Endothelial cell of umbilical vein (primary cell): ENCODE measurements around the gene SEC61A1. TPM values are rescaled to one million over a fixed set of nuclear protein-coding genes. Genes with fewer than 3 reads are reported as not detected.

Source experiments
- BruUV-seq: library from RNA; stranded (reverse); fragments of 400-500 nt; replicated peaks from 2 replicates; lab custom pipeline; 2021; lab: Mats Ljungman, UMichigan
- CTCF ChIA-PET: fragments of 300-600, 350-600 bp; sonication (Branson Sonifier 250); formaldehyde crosslinking; loops from one replicate; lab custom pipeline; 2021; ENCODE audit warnings: antibody characterized with exemption, inconsistent platforms; lab: Charles Lee
- POLR2A ChIA-PET: fragments of 300-600, 350-600 bp; sonication (Branson Sonifier 250); formaldehyde crosslinking; loops from one replicate; lab custom pipeline; 2021; ENCODE audit warnings: antibody characterized with exemption, inconsistent platforms; lab: Charles Lee
- DNase-seq: peaks from one replicate; pipeline ENCODE4 v3.0.0-alpha.2; 2011; ENCODE audit warnings: low read depth, low spot score
- FAIRE-seq: peaks from 2 replicates; lab custom pipeline; 2011; peaks lifted over from hg19 to GRCh38; lab: Jason Lieb, UNC
- H2AFZ ChIP-seq: 2 replicates; pipeline ENCODE4 v1.6.0; 2012; ENCODE audit warnings: low read depth, low read length, control low read depth, inconsistent platforms
- H3K27ac ChIP-seq: 2 replicates; pipeline ENCODE4 v1.5.1; 2011; ENCODE audit warnings: low read depth, mild to moderate bottlenecking, control low read depth, low read length, moderate library complexity; ENCODE audit not compliant: insufficient read depth
- H3K27me3 ChIP-seq, 2 experiments: 2 replicates each; pipeline versions ENCODE4 v1.6.0 to v1.6.1; 2011; ENCODE audit warnings: low read length in 2 of 2, mixed read lengths in 1 of 2; ENCODE audit not compliant: control insufficient read depth in 2 of 2, insufficient read depth in 2 of 2
- H3K36me3 ChIP-seq, 2 experiments: 2 replicates in 1 of 2; 3 replicates in 1 of 2; pipeline ENCODE4 v1.5.1; 2011; ENCODE audit warnings: low read length in 2 of 2, mild to moderate bottlenecking in 1 of 2, moderate library complexity in 1 of 2; ENCODE audit not compliant: control insufficient read depth in 2 of 2, insufficient read depth in 2 of 2; ENCODE audit errors: extremely low read depth in 1 of 2
- H3K4me1 ChIP-seq: 3 replicates; pipeline ENCODE4 v1.5.1; 2011; ENCODE audit warnings: mild to moderate bottlenecking, low read length; ENCODE audit not compliant: control insufficient read depth, insufficient read depth; ENCODE audit errors: extremely low read depth
- H3K4me2 ChIP-seq: 2 replicates; pipeline ENCODE4 v1.6.1; 2011; ENCODE audit warnings: low read length, control low read depth, mixed read lengths; ENCODE audit not compliant: insufficient read depth
- H3K4me3 ChIP-seq, 3 experiments: fragments of 200-600 bp in 1 of 3; sonication (generic), shearing (Covaris generic) in 1 of 3; replicated peaks in 1 of 3; 2 replicates each; pipeline ENCODE4 v1.5.1; 2011 to 2016; ENCODE audit warnings: control low read depth in 3 of 3, low read length in 3 of 3, mild to moderate bottlenecking in 2 of 3, inconsistent platforms in 1 of 3, low read depth in 1 of 3, moderate library complexity in 1 of 3; ENCODE audit not compliant: insufficient read depth in 1 of 3
- H3K79me2 ChIP-seq: 2 replicates; pipeline ENCODE4 v1.6.0; 2012; ENCODE audit warnings: low read length, inconsistent platforms; ENCODE audit not compliant: control insufficient read depth, insufficient read depth
- H3K9ac ChIP-seq: replicated peaks from 2 replicates; pipeline ENCODE3; 2011; ENCODE audit warnings: low read length, control low read depth; ENCODE audit not compliant: insufficient read depth; ENCODE audit errors: extremely low read depth
- H3K9me1 ChIP-seq: replicated peaks from 3 replicates; pipeline ENCODE4 v1.6.0; 2011; ENCODE audit warnings: mild to moderate bottlenecking, low read length; ENCODE audit not compliant: control insufficient read depth, insufficient read depth; ENCODE audit errors: extremely low read depth
- H3K9me3 ChIP-seq: replicated peaks from 2 replicates; pipeline ENCODE4 v1.5.1; 2012; ENCODE audit warnings: low read length, inconsistent platforms; ENCODE audit not compliant: control insufficient read depth, insufficient read depth
- H4K20me1 ChIP-seq: replicated peaks from 2 replicates; pipeline ENCODE3; 2011; ENCODE audit warnings: mild to moderate bottlenecking, low read length; ENCODE audit not compliant: control insufficient read depth, insufficient read depth; ENCODE audit errors: extremely low read depth
- CTCF ChIP-seq, 2 donors: IDR thresholded peaks; 1 replicate in 1 of 2; 2 replicates in 1 of 2; pipeline ENCODE4 v1.5.1; 2011; ENCODE audit warnings: low read length in 2 of 2, mild to moderate bottlenecking in 2 of 2, moderate library complexity in 2 of 2, control low read depth in 1 of 2, inconsistent platforms in 1 of 2, low read depth in 1 of 2; ENCODE audit not compliant: insufficient read depth in 1 of 2; ENCODE audit errors: extremely low read depth in 1 of 2
- EZH2 ChIP-seq: IDR thresholded peaks from 2 replicates; pipeline ENCODE4 v1.6.1; 2012; ENCODE audit warnings: borderline replicate concordance, low read depth, mild to moderate bottlenecking, moderate library complexity, low read length, inconsistent platforms; ENCODE audit not compliant: severe bottlenecking
- FOS ChIP-seq: IDR thresholded peaks from 2 replicates; pipeline ENCODE4 v1.6.1; 2011; ENCODE audit warnings: mild to moderate bottlenecking, low read length, moderate library complexity, borderline replicate concordance; ENCODE audit not compliant: insufficient read depth
- GATA2 ChIP-seq: IDR thresholded peaks from 2 replicates; pipeline ENCODE4 v1.7.0; 2011; ENCODE audit warnings: low read depth, mild to moderate bottlenecking, moderate library complexity, mixed read lengths, low read length; ENCODE audit not compliant: insufficient read length, insufficient read depth
- JUN ChIP-seq: IDR thresholded peaks from 2 replicates; pipeline ENCODE4 v1.6.1; 2011; ENCODE audit warnings: borderline replicate concordance, low read depth; ENCODE audit not compliant: insufficient read length, insufficient read depth
- MAX ChIP-seq: IDR thresholded peaks from 2 replicates; pipeline ENCODE4 v1.6.1; 2011; ENCODE audit not compliant: insufficient read depth, insufficient read length
- MYC ChIP-seq: IDR thresholded peaks from one replicate; pipeline ENCODE4 v1.6.1; 2011; ENCODE audit warnings: mild to moderate bottlenecking, low read depth, low read length
- POLR2A ChIP-seq: IDR thresholded peaks from 2 replicates; pipeline ENCODE4 v1.6.1; 2012; ENCODE audit warnings: low read depth, mild to moderate bottlenecking, control low read depth, low read length
- POLR2AphosphoS5 ChIP-seq: IDR thresholded peaks from 2 replicates; pipeline ENCODE4 v1.6.1; 2012; ENCODE audit warnings: low read depth, mild to moderate bottlenecking, control low read depth, low read length, moderate library complexity; ENCODE audit not compliant: insufficient read depth
- dilution Hi-C: fragments of 300-500 bp; cut with MboI; formaldehyde crosslinking; loops from one replicate; pipeline ENCODE4 v1.15.0; 2019; ENCODE audit warnings: low sequenced_read_pairs; ENCODE audit not compliant: extremely low pct_ligation_motif_present
- intact Hi-C: fragments of 100-400 bp; cut with micrococcal nuclease; formaldehyde crosslinking; loops from one replicate; pipeline ENCODE4 v1.10.0; 2022
- polyA plus RNA-seq, 4 experiments: library from polyadenylated mRNA; depleted of rRNA in 3 of 4; stranded (reverse) in 3 of 4; unstranded in 1 of 4; fragments of >200 nt; gene quantifications; 2 replicates each; pipeline versions ENCODE4 v1.2.1 to v1.2.3, GENCODE V29; 2011 to 2012; ENCODE audit warnings: missing spikeins in 1 of 4
- total RNA-seq: library from RNA; stranded (reverse); gene quantifications from 2 replicates; pipeline ENCODE4 v1.2.3, GENCODE V29; 2021

The SEC61A1 gene
- total and polyA plus RNA-seq, 2 donors (not counting 3 experiments of a cell fraction or from before 2014, with no cell fraction given) = 307 to 312 TPM

- H2AFZ ChIP-seq = peak overlapping the region; percentile 15
- no peaks in the 10 kb centered on the region for H3K9me3 ChIP-seq
- H3K79me2 ChIP-seq = no peaks in the 10 kb centered on the region
- no peaks in the 10 kb centered on the region for H3K36me3 ChIP-seq
- H3K27me3 ChIP-seq = peaks cover 0 to 5% of the 10 kb centered on the region in 2 experiments
- intact Hi-C loops (no loop called here), dilution Hi-C loops (no loop called here)
- DNase-seq (no peak), FAIRE-seq (no peak)
- ChIA-PET CTCF (no interaction called here), POLR2A (no interaction called here)
- no peak overlapping the region for H3K27ac ChIP-seq
- no peak overlapping the region for H3K4me3 ChIP-seq
- no TSS peak for BruUV-seq
- H3K9ac ChIP-seq = no peak overlapping the region
- no peak for TF ChIP-seq CTCF (IDR thresholded peaks at IDR 0.05; ENCODE audit: extremely low read depth in 1 of 2, insufficient read depth in 1 of 2, low read depth in 1 of 2, low read length in 2 of 2)
- no peak for TF ChIP-seq GATA2
- TF ChIP-seq JUN = no peak
- no peak overlapping the region for H3K4me2 ChIP-seq
- H3K4me1 ChIP-seq = no peaks in the 10 kb centered on the region
- no peaks in the 10 kb centered on the region for H4K20me1 ChIP-seq
- no peaks in the 10 kb centered on the region for H3K9me1 ChIP-seq
Observed at GRCh38 chr3:128011140-128011539, 41.1 kb upstream of the SEC61A1 start.

- ChIA-PET POLR2A (no interaction called here), CTCF (no interaction called here)
- H3K9ac ChIP-seq = no peak overlapping the region
- H2AFZ ChIP-seq = no peak overlapping the region
- no peaks in the 10 kb centered on the region for H3K36me3 ChIP-seq
- H3K27ac ChIP-seq = no peak overlapping the region
- no peak for FAIRE-seq
- no TSS peak for BruUV-seq
- no peaks in the 10 kb centered on the region for H3K9me3 ChIP-seq
- H3K4me2 ChIP-seq = no peak overlapping the region
- no peaks in the 10 kb centered on the region for H3K4me1 ChIP-seq
- H3K4me3 ChIP-seq = no peak overlapping the region
- dilution Hi-C loops (no loop called here), intact Hi-C loops (no loop called here)
- DNase-seq = no peak
- TF ChIP-seq MYC (no peak), CTCF (IDR thresholded peaks at IDR 0.05; ENCODE audit: extremely low read depth in 1 of 2, insufficient read depth in 1 of 2, low read depth in 1 of 2, low read length in 2 of 2) (no peak), FOS (no peak), POLR2A (no peak), MAX (no peak), EZH2 (no peak), POLR2AphosphoS5 (no peak), JUN (no peak), GATA2 (no peak)
- H3K79me2 ChIP-seq = no peaks in the 10 kb centered on the region
- no peaks in the 10 kb centered on the region for H3K9me1 ChIP-seq
- no peaks in the 10 kb centered on the region for H4K20me1 ChIP-seq
- H3K27me3 ChIP-seq = peaks cover 0 to 5% of the 10 kb centered on the region in 2 experiments
Observed at GRCh38 chr3:128012050-128012449, 40.2 kb upstream of the SEC61A1 start.
